ENCODE measurements around the gene CASQ1.

CASQ1 gene

GRCh38 chr1:160227034-160227433, 36.7 kb downstream of the CASQ1 start:
- no peak for DNase-seq

- DNase-seq = no peak
Measured at GRCh38 chr1:160227561-160227960, 37.2 kb downstream of the CASQ1 start.

GRCh38 chr1:160228431-160228830, 38.1 kb downstream of the CASQ1 start:
- no peak for DNase-seq

- DNase-seq = no peak
Measured at GRCh38 chr1:160232911-160233310, 42.5 kb downstream of the CASQ1 start.

GRCh38 chr1:160236806-160237205, 46.4 kb downstream of the CASQ1 start:
- DNase-seq = no peak

GRCh38 chr1:160237558-160237957, 47.2 kb downstream of the CASQ1 start:
- DNase-seq = no peak

- no peak for DNase-seq
Measured at GRCh38 chr1:160238408-160238807, 48.0 kb downstream of the CASQ1 start.

- no peak for DNase-seq
Measured at GRCh38 chr1:160239582-160240299, 49.4 kb downstream of the CASQ1 start.

- DNase-seq = no peak
Measured at GRCh38 chr1:160243767-160244166, 53.4 kb downstream of the CASQ1 start.

- DNase-seq = no peak
Measured at GRCh38 chr1:160244209-160244608, 53.8 kb downstream of the CASQ1 start.

- DNase-seq = no peak
Measured at GRCh38 chr1:160245434-160245833, 55.1 kb downstream of the CASQ1 start.

- no peak for DNase-seq
Measured at GRCh38 chr1:160247053-160247452, 56.7 kb downstream of the CASQ1 start.

- no peak for DNase-seq
Measured at GRCh38 chr1:160251011-160251410, 60.6 kb downstream of the CASQ1 start.
